SK-N-SH treated with all-trans-retinoic acid at 6 μM for 48 hours (cell line): ENCODE data around the gene SNN.

Source experiments
- ATAC-seq: fragments of 200-7000 bp; cut with Tn5 transposase; 3 replicates; pipeline ENCODE4 v1.9.1; 2020; ENCODE audit warnings: mild to moderate bottlenecking, moderate library complexity
- ARNTL ChIP-seq: fragments of 450-650 bp; formaldehyde crosslinking; IDR thresholded peaks from 2 replicates; pipeline ENCODE4 v1.5.0; 2020; ENCODE audit warnings: low read depth, mild to moderate bottlenecking, moderate library complexity, borderline replicate concordance
- BACH2 ChIP-seq: fragments of 250-450 bp; sonication (Bioruptor Pico); IDR thresholded peaks from 2 replicates; pipeline ENCODE4 v1.9.0; 2021; ENCODE audit warnings: mild to moderate bottlenecking, borderline replicate concordance
- ESRRG ChIP-seq: fragments of 250-450 bp; sonication (Bioruptor Pico); IDR thresholded peaks from 2 replicates; pipeline ENCODE4 v1.6.1; 2021; ENCODE audit warnings: mild to moderate bottlenecking
- GLIS3 ChIP-seq: fragments of 250-450 bp; sonication (Bioruptor Pico); IDR thresholded peaks from 2 replicates; pipeline ENCODE4 v1.5.0; 2020; ENCODE audit warnings: mild to moderate bottlenecking, moderate library complexity
- ISL1 ChIP-seq: fragments of 250-450 bp; sonication (Bioruptor Pico); IDR thresholded peaks from 2 replicates; pipeline ENCODE4 v2.1.2; 2022; ENCODE audit warnings: mild to moderate bottlenecking, moderate library complexity
- OSR1 ChIP-seq: fragments of 250-450 bp; sonication (Bioruptor Pico); IDR thresholded peaks from 2 replicates; pipeline ENCODE4 v1.8.0; 2022; ENCODE audit warnings: moderate library complexity, mild to moderate bottlenecking, inconsistent platforms
- PATZ1 ChIP-seq: fragments of 250-450 bp; sonication (Bioruptor Pico); IDR thresholded peaks from 2 replicates; pipeline ENCODE4 v1.8.0; 2020; ENCODE audit warnings: mild to moderate bottlenecking, moderate library complexity, borderline replicate concordance
- PPARA ChIP-seq: fragments of 250-450 bp; sonication (Bioruptor Pico); IDR thresholded peaks from 2 replicates; pipeline ENCODE4 v1.5.0; 2020; ENCODE audit warnings: mild to moderate bottlenecking, borderline replicate concordance
- RARB ChIP-seq: fragments of 250-450 bp; sonication (Bioruptor Pico); IDR thresholded peaks from 2 replicates; pipeline ENCODE4 v1.8.0; 2021; ENCODE audit warnings: mild to moderate bottlenecking, moderate library complexity
- TOX ChIP-seq: fragments of 250-450 bp; sonication (Bioruptor Pico); IDR thresholded peaks from 2 replicates; pipeline ENCODE4 v1.8.0; 2021; ENCODE audit warnings: mild to moderate bottlenecking, moderate library complexity, borderline replicate concordance
- ZC3H10 ChIP-seq: fragments of 250-450 bp; sonication (Bioruptor Pico); IDR thresholded peaks from 2 replicates; pipeline ENCODE4 v1.5.1; 2021; ENCODE audit warnings: mild to moderate bottlenecking, moderate library complexity
- ZFP3 ChIP-seq: fragments of 250-450 bp; sonication (Bioruptor Pico); IDR thresholded peaks from 2 replicates; pipeline ENCODE4 v1.5.0; 2020; ENCODE audit warnings: mild to moderate bottlenecking, moderate library complexity
- ZNF565 ChIP-seq: fragments of 450-650 bp; formaldehyde crosslinking; conservative IDR thresholded peaks from 2 replicates; pipeline ENCODE4 v1.5.0; 2020; ENCODE audit warnings: low read depth, mild to moderate bottlenecking, moderate library complexity
- ZNF70 ChIP-seq: fragments of 450-650 bp; formaldehyde crosslinking; IDR thresholded peaks from 2 replicates; pipeline ENCODE4 v1.5.0; 2020; ENCODE audit warnings: mild to moderate bottlenecking, moderate library complexity
- ZNF8 ChIP-seq: fragments of 450-650 bp; formaldehyde crosslinking; IDR thresholded peaks from 2 replicates; pipeline ENCODE4 v1.5.0; 2020; ENCODE audit warnings: mild to moderate bottlenecking, moderate library complexity
- TF ChIP-seq, protein P1 (sequence below): fragments of 250-450 bp; sonication (Bioruptor Pico); IDR thresholded peaks from 2 replicates; pipeline ENCODE4 v1.5.0; 2020; ENCODE audit warnings: mild to moderate bottlenecking, moderate library complexity
- TF ChIP-seq, protein P2 (sequence below): fragments of 250-450 bp; sonication (Bioruptor Pico); IDR thresholded peaks from 2 replicates; pipeline ENCODE4 v1.5.1; 2021; ENCODE audit warnings: mild to moderate bottlenecking, moderate library complexity
- TF ChIP-seq, protein P3 (sequence below): fragments of 250-450 bp; sonication (Bioruptor Pico); IDR thresholded peaks from 2 replicates; pipeline ENCODE4 v1.5.1; 2020; ENCODE audit warnings: low read depth, mild to moderate bottlenecking, moderate library complexity
- TF ChIP-seq, protein P4 (sequence below): fragments of 250-450 bp; sonication (Bioruptor Pico); IDR thresholded peaks from 2 replicates; pipeline ENCODE4 v1.8.0; 2021; ENCODE audit warnings: low read depth, mild to moderate bottlenecking, moderate library complexity, borderline replicate concordance

Gene SNN

DNA sequence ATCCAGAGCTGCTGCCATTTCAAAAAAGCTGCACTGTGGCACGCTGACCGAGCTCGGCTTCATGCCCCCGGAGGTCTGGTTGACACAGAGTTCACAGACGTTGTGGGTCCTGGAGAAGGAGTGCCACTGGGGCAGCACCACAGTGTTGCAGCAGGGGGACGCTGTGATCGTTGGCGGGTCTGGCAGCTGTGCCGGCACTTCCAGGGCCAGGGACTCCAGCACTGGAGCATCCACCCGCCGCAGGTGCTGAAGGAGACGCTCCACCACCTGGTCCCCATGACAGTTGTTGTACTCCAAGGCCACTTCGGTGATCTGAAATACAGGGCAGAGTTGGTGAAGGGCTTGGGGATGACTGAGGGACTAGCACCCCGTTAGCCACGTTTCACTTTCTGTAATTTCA lies 23.5 kb downstream of the SNN start:
- no peak for TF ChIP-seq ZNF565 (CRISPR knock-in tag)
- no peak for TF ChIP-seq TOX (CRISPR knock-in tag)
- no peak for TF ChIP-seq PATZ1
- no peak for TF ChIP-seq GLIS3 (CRISPR knock-in tag)
- no peak for TF ChIP-seq ZFP3 (CRISPR knock-in tag)
- TF ChIP-seq OSR1 (CRISPR knock-in tag), result no peak
- TF ChIP-seq, protein P1, sequence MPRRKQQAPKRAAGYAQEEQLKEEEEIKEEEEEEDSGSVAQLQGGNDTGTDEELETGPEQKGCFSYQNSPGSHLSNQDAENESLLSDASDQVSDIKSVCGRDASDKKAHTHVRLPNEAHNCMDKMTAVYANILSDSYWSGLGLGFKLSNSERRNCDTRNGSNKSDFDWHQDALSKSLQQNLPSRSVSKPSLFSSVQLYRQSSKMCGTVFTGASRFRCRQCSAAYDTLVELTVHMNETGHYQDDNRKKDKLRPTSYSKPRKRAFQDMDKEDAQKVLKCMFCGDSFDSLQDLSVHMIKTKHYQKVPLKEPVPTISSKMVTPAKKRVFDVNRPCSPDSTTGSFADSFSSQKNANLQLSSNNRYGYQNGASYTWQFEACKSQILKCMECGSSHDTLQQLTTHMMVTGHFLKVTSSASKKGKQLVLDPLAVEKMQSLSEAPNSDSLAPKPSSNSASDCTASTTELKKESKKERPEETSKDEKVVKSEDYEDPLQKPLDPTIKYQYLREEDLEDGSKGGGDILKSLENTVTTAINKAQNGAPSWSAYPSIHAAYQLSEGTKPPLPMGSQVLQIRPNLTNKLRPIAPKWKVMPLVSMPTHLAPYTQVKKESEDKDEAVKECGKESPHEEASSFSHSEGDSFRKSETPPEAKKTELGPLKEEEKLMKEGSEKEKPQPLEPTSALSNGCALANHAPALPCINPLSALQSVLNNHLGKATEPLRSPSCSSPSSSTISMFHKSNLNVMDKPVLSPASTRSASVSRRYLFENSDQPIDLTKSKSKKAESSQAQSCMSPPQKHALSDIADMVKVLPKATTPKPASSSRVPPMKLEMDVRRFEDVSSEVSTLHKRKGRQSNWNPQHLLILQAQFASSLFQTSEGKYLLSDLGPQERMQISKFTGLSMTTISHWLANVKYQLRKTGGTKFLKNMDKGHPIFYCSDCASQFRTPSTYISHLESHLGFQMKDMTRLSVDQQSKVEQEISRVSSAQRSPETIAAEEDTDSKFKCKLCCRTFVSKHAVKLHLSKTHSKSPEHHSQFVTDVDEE (CRISPR knock-in tag), result no peak
- no peak for TF ChIP-seq PPARA (CRISPR knock-in tag)
- TF ChIP-seq, protein P2, sequence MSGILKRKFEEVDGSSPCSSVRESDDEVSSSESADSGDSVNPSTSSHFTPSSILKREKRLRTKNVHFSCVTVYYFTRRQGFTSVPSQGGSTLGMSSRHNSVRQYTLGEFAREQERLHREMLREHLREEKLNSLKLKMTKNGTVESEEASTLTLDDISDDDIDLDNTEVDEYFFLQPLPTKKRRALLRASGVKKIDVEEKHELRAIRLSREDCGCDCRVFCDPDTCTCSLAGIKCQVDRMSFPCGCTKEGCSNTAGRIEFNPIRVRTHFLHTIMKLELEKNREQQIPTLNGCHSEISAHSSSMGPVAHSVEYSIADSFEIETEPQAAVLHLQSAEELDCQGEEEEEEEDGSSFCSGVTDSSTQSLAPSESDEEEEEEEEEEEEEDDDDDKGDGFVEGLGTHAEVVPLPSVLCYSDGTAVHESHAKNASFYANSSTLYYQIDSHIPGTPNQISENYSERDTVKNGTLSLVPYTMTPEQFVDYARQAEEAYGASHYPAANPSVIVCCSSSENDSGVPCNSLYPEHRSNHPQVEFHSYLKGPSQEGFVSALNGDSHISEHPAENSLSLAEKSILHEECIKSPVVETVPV (CRISPR knock-in tag), result no peak
- no peak for TF ChIP-seq ZC3H10 (CRISPR knock-in tag)
- TF ChIP-seq, protein P3, sequence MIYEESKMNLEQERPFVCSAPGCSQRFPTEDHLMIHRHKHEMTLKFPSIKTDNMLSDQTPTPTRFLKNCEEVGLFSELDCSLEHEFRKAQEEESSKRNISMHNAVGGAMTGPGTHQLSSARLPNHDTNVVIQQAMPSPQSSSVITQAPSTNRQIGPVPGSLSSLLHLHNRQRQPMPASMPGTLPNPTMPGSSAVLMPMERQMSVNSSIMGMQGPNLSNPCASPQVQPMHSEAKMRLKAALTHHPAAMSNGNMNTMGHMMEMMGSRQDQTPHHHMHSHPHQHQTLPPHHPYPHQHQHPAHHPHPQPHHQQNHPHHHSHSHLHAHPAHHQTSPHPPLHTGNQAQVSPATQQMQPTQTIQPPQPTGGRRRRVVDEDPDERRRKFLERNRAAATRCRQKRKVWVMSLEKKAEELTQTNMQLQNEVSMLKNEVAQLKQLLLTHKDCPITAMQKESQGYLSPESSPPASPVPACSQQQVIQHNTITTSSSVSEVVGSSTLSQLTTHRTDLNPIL (CRISPR knock-in tag), result no peak
- TF ChIP-seq RARB (CRISPR knock-in tag), result no peak
- TF ChIP-seq ZNF70 (CRISPR knock-in tag), result no peak
- no peak for TF ChIP-seq ARNTL (CRISPR knock-in tag)
- no peak for TF ChIP-seq ISL1 (CRISPR knock-in tag)
- ATAC-seq, result no peak

DNA sequence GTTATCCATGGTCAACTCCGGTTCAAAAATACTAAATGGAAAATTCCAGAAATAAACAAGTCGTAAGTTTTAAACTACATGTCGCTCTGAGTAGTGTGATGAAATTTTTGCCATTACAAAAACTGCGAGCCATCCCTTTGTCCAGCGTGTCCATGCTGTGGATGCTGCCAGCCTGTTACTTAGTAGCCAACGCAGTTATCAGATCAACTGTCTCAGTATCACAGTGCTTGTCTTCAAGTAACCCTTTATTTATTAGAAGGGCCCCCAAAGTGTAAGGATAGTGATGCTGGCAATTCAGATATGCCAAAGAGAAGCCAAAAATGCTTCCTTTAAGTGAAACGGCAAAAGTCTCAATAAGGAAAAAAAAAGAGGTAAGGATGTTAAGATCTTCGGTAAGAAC lies 23.9 kb downstream of the SNN start:
- ATAC-seq, result no peak
- no peak for TF ChIP-seq ZC3H10 (CRISPR knock-in tag)
- TF ChIP-seq OSR1 (CRISPR knock-in tag), result no peak
- no peak for TF ChIP-seq PPARA (CRISPR knock-in tag)
- TF ChIP-seq GLIS3 (CRISPR knock-in tag), result no peak
- TF ChIP-seq TOX (CRISPR knock-in tag), result no peak
- no peak for TF ChIP-seq BACH2
- TF ChIP-seq, protein P1 (CRISPR knock-in tag), result no peak
- no peak for TF ChIP-seq ZNF565 (CRISPR knock-in tag)
- no peak for TF ChIP-seq ZNF8 (CRISPR knock-in tag)
- TF ChIP-seq RARB (CRISPR knock-in tag), result no peak
- no peak for TF ChIP-seq ESRRG (CRISPR knock-in tag)
- TF ChIP-seq ARNTL (CRISPR knock-in tag), result no peak
- TF ChIP-seq, protein P4, sequence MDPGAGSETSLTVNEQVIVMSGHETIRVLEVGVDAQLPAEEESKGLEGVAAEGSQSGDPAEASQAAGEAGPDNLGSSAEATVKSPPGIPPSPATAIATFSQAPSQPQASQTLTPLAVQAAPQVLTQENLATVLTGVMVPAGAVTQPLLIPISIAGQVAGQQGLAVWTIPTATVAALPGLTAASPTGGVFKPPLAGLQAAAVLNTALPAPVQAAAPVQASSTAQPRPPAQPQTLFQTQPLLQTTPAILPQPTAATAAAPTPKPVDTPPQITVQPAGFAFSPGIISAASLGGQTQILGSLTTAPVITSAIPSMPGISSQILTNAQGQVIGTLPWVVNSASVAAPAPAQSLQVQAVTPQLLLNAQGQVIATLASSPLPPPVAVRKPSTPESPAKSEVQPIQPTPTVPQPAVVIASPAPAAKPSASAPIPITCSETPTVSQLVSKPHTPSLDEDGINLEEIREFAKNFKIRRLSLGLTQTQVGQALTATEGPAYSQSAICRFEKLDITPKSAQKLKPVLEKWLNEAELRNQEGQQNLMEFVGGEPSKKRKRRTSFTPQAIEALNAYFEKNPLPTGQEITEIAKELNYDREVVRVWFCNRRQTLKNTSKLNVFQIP (CRISPR knock-in tag), result no peak
- TF ChIP-seq, all 23 proteins: peak for 0
